ELR (cell line): ENCODE results near the gene DAB2.
A peak's percentile ranks its signal among the peaks of the same experiment; 100 is the strongest.

ENCODE experiments used
- DNase-seq: peaks from one replicate; pipeline ENCODE4 v3.0.0-alpha.2; 2015; ENCODE audit warnings: low read depth

Gene DAB2

GRCh38 chr5:39424736-39425637 is at the start of gene DAB2:
Gene DAB2 (minus strand): TSS chr5:39424980. CDS start chr5:39394320, 30,660 bp downstream.
- peak; percentile 97 for DNase-seq

- DNase-seq, result peak; percentile 10
Measured at GRCh38 chr5:39473156-39473775, 48.5 kb upstream of the DAB2 start.

- DNase-seq, result no peak
Measured at GRCh38 chr5:39471836-39472508, 47.2 kb upstream of the DAB2 start.

- no peak for DNase-seq
Measured at GRCh38 chr5:39470811-39471210, 46.0 kb upstream of the DAB2 start.

- no peak for DNase-seq
Measured at GRCh38 chr5:39469777-39470415, 45.1 kb upstream of the DAB2 start.

GRCh38 chr5:39469176-39469575 is 44.4 kb upstream of the DAB2 start:
- DNase-seq, result no peak

- DNase-seq, result no peak
Measured at GRCh38 chr5:39466846-39467245, 42.1 kb upstream of the DAB2 start.

GRCh38 chr5:39465843-39466242 is 41.1 kb upstream of the DAB2 start:
- no peak for DNase-seq

- no peak for DNase-seq
Measured at GRCh38 chr5:39465097-39465496, 40.3 kb upstream of the DAB2 start.

- no peak for DNase-seq
Measured at GRCh38 chr5:39464088-39464487, 39.3 kb upstream of the DAB2 start.

- DNase-seq, result no peak
Measured at GRCh38 chr5:39462211-39462610, 37.4 kb upstream of the DAB2 start.

GRCh38 chr5:39461007-39461682 is 36.4 kb upstream of the DAB2 start:
- no peak for DNase-seq

- no peak for DNase-seq
Measured at GRCh38 chr5:39459907-39460306, 35.1 kb upstream of the DAB2 start.

- DNase-seq, result no peak
Measured at GRCh38 chr5:39459071-39459470, 34.3 kb upstream of the DAB2 start.

GRCh38 chr5:39455645-39456044 is 30.9 kb upstream of the DAB2 start:
- DNase-seq, result no peak

- peak; percentile 53 for DNase-seq
Measured at GRCh38 chr5:39453606-39454005, 28.8 kb upstream of the DAB2 start.

- DNase-seq, result no peak
Measured at GRCh38 chr5:39452846-39453245, 28.1 kb upstream of the DAB2 start.

GRCh38 chr5:39451276-39451941 is 26.6 kb upstream of the DAB2 start:
- DNase-seq, result no peak

GRCh38 chr5:39450487-39450886 is 25.7 kb upstream of the DAB2 start:
- no peak for DNase-seq

- no peak for DNase-seq
Measured at GRCh38 chr5:39449591-39449990, 24.8 kb upstream of the DAB2 start.

GRCh38 chr5:39448506-39449128 is 23.8 kb upstream of the DAB2 start:
- DNase-seq, result no peak
